Measurements from ENCODE around the gene HYI. TPM values are rescaled to one million over a fixed set of nuclear protein-coding genes. Genes with fewer than 3 reads are reported as not detected.
"Not testable (repeated sequence)": the region's sequence is repeated elsewhere in the genome, so short reads cannot be mapped to it uniquely, and the experiment has no call there.

HYI gene
- total RNA-seq, 1 donor from 2014 or later: 73.6 TPM

DNA sequence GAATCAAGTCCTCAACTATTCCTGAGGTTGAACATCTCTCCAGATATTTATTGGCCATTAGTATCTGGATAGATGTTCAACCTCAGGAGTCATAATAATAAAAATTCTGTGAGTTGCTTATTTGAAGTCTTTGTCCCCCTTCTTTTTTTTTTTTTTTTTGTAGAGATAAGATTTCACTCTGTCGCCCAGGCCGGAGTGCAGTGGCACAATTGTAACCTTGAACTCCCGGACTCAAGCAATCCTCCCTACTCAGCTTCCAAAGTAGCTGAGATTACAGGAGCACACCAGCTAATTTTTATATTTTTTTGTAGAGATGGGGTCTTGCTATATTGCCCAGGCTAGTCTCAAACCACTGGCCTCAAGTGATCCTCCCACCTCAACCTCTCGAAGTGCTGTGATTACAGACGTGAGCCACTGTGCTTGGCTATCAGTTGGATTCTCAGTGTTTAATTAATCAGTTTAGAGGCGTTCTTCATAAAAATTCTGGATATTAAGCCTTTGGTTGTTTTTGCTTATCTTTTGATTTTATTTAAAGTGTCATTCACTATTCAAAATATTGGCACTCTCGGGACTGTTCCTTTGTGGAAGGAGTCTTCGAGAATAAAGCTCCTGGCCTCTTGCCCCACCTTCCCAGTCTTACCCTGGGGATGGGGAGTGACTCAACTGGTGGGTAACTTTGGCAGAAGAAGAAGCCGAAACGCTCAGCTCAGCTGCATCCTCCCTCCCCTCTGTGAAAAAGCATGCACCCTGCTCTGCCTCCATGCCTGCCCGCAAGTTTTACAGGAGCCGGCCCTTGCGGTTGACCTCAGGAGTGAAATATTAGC is 11.2 kb upstream of the HYI start:
- DNase-seq (ENCODE audit: low read depth in 2 of 2): no peak

GRCh38 chr1:43463479-43463878 is 9.7 kb upstream of the HYI start:
- no peak for DNase-seq (ENCODE audit: low read depth in 2 of 2)

- no peak for DNase-seq (ENCODE audit: low read depth in 2 of 2)
Observed at GRCh38 chr1:43460988-43461693, 7.4 kb upstream of the HYI start.

DNA sequence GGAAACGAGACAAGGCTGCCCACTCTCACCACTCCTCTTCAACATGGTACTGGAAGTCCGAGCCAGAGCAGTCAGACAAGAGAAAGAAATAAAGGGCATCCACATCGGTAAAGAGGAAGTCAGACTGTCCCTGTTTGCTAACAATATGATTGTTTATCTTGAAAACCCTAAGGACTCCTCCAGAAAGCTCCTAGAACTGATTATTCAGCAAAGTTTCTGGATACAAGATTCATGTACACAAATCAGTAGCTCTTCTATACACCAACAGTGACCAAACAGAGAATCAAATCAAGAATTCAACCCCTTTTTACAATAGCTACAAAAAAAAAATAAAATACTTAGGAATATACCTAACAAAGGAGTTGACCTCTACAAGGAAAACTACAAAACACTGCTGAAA is 4.6 kb upstream of the HYI start:
- DNase-seq (ENCODE audit: low read depth in 2 of 2): not testable (repeated sequence)

DNA sequence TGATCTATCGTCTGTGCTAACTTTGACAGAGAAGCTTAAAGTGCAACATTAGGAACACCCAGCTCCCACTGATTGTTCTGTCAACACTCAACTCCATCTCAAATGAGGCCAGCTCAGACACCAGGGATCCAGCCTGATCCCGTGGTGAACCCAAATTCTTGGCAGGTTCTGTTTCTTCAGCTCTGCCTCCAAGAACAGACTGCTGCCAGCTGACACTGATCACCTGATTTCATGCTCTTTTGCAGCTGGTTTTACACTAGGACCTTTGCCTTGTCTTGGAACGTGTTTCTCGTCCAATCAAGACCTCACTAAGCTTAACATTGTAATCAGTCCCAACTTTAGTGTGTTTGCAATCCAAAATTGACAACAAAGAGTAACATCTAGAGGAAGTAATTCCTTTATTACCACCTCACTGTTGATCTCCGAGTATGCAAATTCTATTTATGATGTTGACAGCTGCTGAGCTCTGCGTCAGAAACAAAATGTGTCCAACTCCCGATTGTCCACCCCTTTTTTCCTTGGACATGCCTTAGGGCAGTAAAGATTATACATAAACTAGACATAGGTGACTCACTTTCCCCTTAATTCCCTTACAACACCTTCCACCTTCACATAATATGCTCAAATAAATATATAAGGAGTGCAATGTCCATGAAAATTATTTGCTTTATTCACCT is 1.6 kb upstream of the HYI start:
- DNase-seq (ENCODE audit: low read depth in 2 of 2): no peak

GRCh38 chr1:43454270-43455011 is 710 bp upstream of the HYI start:
- DNase-seq (ENCODE audit: low read depth in 2 of 2): peak; percentile 73 to 83

DNA sequence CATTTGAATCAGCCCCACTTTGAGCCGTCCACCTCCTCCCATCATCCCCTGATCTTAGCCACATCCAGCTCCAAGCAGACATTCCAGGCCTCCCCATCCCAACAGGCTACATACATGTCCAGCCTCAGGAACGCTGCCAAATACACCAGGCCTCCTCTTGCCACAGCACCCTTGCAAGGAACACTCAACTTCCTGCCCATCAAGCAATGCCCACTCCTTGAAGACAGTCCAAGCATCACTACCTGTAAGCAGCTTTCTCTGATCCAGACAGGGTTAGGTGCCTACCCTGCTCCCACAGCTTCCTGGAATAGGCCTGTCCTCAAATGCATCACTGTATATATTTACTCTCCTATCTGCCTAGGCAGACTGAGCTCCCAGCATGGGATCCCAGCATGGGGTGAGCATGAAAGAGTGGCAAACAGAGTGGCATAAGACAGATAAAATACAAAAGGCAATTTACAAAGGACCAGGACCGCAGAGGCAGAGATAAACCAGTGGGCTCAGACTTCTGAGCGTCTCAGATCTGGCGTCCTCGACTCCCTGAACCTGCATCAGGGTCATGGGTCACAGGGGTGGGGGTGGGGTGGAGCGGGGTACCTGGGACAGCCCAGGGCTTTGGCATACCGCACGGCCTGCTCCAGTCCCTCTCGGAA is 816 bp downstream of the HYI start:
- DNase-seq (ENCODE audit: low read depth in 2 of 2): peak in 1 of 2 donors; percentile 35

DNA sequence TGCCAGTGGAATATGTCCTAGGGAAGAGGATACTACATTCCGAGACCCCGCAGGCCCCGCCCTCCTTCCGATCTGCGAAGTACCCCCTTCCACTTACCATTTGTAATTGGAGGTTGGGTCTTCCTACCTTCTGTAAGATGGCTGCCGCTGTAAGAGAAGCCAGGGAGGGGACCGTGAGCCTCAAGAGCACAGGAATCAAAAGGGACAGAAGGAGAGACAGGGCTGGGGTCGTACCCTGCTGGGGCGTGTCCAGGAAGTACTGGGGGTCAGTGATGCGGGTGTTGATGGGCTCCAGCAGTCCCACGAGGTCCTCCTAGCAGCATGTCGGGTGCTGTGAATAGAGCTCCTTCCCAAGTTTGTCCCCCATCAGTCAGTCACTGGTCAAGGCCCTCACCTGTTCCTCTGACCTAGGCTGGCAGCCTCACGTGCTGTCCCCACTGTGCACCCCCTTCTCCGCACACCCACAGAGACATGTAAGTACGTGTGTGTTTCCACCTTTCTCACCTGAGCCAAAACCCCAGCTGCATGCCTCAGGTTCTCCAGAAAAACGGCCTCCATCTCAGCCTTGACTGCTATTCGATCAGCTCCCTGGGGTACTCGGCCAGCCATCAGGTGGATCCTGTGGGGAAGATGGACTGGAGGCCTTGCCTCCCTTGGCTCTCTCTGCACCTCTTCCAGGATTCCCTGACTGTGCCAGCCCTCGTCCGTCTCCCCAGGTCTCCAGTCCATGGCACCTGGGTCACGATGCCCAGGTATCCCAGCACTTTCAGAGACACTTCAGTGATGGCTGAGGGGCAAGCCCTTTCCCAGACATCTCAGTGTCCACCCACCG is 1.8 kb downstream of the HYI start:
- DNase-seq (ENCODE audit: low read depth in 2 of 2): no peak

DNA sequence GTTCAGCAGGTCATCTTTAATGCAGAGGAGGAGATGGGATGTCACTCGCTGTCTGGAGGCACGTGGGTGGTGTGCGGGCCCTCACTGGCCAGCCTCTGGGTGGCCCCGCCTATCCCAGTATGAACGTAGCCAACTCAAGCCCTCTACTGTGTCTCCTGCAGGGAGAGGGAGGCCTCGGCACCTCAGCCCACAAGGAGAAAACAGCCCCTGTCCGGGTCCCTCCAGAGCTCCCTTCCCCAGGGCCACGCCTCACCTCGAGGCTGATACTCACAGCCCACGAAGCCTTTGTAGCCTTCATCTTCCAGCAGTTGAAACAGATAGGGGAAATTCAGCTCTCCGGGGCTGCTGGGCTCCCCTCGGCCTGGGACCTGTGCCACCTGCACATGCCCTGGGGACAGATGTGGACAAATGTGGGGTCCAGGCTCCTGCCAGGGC is 2.6 kb downstream of the HYI start:
- DNase-seq (ENCODE audit: low read depth in 2 of 2): no peak

DNA sequence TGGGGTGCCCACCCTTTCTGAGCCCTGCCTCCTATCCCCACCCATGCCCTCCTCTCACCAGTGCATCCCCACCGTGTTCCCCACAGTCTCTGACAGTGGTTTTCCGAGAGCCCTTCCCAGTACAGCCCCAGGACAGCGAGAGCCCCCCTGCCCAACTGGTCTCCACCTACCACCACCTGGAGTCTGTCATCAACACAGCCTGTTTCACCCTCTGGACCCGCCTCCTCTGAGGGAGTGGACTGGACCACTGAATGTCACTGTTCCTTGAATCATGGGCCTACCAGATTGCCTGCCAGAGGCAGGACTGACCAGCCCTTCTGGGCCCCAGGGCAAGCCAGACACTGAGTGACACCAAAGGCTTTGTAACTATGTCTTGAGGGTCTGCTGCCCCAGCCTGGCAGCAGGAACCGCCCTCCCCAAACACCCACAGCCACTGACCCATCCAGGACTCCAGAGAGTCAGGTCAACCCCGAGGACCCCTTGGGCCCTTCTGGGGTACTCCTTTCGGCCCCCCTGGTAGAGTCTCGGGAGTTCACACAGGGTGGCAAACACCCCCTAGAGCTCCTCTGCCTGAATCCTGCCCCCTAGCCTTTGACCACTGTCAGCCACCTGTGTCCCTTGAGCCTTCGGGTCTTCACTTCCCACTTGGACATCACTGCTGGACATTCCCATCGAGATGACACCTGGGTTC is 3.3 kb downstream of the HYI start:
- no peak for DNase-seq (ENCODE audit: low read depth in 2 of 2)

GRCh38 chr1:43449708-43450069 is 4.0 kb downstream of the HYI start:
- DNase-seq (ENCODE audit: low read depth in 2 of 2): no peak

DNA sequence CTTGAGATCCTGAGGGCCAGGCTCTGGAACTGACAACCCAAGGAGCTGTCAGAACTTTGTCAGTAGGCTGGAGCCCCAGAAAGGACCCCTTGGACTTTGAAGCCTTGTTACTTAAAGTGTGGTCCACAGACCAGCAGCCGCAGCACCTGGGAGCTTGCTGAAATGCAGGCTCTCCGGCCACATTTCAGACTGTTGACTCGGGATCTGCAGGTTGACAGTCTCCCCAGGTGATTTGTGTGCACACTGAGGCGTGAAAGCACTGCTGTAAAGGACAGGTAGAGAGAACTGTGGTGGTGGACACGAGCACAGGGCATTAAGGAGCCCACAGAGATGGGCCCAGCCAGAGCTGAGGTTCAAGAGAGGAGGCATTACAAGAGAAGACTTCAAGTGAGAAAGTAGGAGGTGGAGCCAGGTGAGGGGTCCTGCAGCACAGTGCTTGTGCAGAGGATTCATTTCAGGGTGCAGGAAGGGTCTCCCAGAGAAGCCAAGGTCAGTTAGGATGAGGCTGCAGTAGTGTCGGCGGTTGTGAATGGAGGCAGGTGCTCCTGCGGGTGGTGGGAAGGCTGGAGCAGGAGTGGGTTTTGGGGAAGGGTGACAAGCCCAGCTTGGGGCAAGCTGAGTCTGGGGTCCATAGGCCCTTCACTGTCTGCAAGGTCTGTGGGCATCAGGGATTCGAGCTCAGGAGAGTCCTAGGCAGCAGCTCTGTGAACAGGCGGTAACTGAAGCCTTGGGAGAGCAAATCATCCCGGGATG is 4.6 kb downstream of the HYI start:
- DNase-seq (ENCODE audit: low read depth in 2 of 2): no peak

GRCh38 chr1:43447891-43448708 is 5.6 kb downstream of the HYI start:
- DNase-seq (ENCODE audit: low read depth in 2 of 2): no peak

DNA sequence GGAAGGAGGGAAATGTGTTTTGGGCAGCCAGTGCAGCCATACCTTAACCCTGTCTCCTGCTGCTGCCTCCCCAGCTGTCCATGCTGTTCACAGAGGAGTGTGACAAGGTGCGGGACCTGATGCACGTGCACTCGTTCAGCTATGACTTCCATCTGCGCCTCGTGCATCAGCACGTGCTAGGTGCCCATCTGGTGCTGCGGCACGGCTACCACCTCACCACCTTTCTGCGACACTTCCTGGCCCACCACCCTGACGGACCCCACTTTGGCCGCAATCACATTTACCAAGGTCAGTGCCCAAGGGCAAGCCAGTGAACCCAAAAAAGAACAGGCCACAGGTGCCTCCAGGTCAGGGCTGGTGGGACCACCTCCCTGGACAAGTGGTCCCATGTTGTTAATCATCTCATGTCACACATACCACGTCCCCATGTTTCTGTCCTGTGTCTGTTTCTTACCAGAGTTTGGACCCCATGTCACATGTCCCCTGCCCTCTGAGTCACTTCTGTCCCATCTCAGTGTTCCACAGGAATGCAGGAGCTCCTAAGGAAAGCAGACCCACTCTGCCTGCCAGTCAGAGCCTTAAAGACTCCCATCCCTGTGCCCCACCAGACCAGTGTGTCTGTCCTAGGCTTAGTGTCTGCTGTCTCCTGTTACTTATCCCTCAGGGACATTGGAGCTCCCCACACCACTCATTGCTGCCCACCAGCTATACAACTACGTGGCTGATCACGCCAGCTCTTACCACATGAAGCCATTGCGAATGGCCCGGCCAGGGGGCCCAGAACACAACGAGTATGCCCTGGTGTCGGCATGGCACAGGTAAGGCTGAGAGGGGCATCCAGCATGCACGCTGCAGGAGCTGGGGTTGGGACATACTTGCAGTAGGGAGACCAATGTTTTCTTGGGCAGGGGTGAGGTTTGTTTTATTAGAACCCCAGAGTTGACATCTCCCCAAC is 6.6 kb downstream of the HYI start:
- no peak for DNase-seq (ENCODE audit: low read depth in 2 of 2)

DNA sequence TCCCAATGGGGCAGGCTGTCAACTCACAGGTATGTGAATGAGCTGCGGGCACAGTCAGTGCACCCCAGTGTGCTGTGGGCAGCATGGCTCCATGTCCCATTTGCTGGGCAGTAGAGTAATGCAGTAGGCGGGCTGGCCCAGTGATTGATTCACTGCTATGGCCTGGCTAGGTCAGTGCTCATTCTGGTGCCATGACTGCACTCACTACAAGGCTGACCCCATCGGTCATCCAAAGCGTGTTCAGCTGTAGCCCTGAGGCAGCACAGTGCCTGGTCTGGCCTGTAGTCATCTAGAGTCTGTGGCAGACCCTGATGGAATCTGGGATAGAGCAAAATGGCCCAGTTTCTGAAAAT is 7.4 kb downstream of the HYI start:
- no peak for DNase-seq (ENCODE audit: low read depth in 2 of 2)

DNA sequence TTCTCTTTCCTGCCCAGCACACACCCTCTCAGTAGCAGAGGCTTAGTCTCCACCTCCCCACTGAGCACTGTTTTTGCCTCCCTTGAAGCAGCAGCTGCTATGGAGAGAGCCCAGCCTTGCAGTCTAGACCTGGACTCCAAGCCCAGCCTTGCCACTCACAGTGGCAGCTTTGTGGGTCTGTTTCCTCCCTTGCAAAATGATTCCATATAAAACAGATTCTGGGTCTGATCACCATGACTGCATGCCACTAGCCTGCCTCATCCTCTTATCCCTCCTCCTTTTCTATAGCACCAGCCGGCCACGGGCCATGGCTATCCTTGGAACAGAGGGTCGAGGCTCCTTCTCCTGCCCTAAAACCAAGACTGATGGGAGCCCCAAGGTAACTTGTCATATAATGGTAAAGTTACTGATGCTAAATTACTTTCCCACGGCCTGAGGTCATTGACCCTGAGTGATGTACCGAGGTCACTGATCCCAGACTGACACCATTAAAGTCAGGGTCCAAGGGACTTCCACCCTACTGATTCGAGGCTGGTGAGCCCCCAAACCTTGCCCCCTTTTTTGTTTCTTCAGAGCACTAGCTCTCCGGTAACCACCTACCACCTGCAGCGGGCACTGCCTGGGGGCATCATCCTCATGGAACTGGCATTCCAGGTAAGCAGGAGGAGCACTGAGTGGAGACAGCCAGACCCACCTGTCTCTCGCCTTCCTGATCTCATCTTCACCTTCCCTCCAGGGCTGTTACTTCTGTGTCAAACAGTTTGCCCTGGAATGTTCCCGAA is 7.9 kb downstream of the HYI start:
- no peak for DNase-seq (ENCODE audit: low read depth in 2 of 2)
